GM04503 (cell line): ENCODE results near the gene AKIRIN1.
"Not testable (repeated sequence)": the region's sequence is repeated elsewhere in the genome, so short reads cannot be mapped to it uniquely, and the experiment has no call there.

Source experiments
- DNase-seq: peaks from one replicate; pipeline ENCODE4 v3.0.0-alpha.2; 2012; ENCODE audit warnings: low read depth

AKIRIN1 gene

DNA sequence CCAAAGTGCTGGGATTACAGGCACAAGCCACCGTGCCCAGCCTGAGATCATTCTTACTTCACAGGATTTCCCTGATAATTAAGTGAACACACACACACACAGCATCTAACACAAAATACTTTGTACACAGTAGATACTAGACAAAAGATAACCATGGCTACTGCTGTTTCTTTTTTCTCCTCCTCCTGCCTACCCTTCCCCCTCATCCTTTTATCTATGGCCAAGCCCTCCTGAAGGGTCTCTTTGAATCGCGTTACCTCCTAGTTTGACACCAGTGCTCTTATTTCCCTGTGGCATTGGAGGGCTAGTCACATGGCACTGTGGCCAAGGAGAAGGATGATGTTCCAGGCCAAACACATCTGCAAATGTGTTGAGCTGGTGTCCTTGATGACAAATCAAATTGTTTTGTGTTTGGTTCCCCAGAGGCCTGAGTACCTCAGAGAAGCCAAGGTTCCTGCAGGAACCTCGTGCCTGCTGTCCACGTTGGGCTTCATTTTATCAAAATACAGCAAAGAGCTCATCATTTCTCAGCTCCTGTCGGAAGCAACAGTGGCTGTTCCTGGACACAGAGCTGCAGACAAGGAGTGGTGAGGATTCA lies 55.6 kb downstream of the AKIRIN1 start:
- no peak for DNase-seq

DNA sequence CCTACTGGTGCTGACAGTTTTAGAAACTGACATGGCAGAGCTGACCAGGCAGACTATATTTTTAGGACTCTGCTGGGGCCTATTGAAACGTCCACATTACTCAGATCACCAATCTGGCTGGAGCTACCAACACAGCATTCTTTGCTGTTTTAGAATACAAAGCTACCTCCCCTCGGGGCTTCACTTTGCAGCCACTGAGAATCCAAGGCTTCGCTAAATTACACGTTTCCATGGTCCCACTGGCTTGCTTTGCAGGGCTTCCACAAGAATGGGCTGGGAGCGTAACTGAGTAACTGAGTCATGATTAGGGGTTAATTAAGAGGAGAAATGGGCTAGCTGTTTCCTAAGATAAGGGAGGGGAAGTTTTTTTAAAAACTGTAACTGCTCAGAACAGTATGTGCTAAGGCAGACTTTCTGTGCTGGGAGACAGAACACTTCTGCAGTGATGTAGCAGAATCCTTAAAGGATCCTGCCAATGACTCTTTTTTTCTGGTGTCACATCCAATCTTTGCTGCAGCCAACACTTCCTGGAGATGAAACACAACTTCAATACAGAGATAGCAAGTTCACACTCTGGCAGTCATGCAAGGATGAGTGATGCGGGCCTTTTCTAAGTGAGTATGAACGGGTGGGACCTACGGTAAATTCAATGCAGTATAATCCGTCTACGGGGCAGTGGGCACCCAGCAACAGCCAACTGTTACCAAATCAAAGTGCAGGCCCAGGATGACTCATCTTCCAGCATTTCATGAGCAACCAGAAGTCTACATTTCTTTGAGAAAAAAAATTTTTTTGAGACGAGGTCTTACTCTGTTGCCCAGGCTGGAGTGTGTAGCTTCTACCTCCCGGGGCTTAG lies 56.5 kb downstream of the AKIRIN1 start:
- peak; percentile 46 for DNase-seq

- DNase-seq, result no peak
These were observed 57.8 kb downstream of the AKIRIN1 start for GRCh38 chr1:39048745-39049370.

GRCh38 chr1:39050001-39050400 lies 58.9 kb downstream of the AKIRIN1 start:
- DNase-seq, result no peak

GRCh38 chr1:39051193-39051850 lies 60.2 kb downstream of the AKIRIN1 start:
- not testable (repeated sequence) for DNase-seq

- DNase-seq, result no peak
These were observed 60.9 kb downstream of the AKIRIN1 start for GRCh38 chr1:39051956-39052355.

GRCh38 chr1:39055213-39055710 lies 64.2 kb downstream of the AKIRIN1 start:
- DNase-seq, result not testable (repeated sequence)
